B cell (primary cell): ENCODE results near the gene TAF12. TPM values are rescaled to one million over a fixed set of nuclear protein-coding genes. Genes with fewer than 3 reads are reported as not detected.
"Not testable (repeated sequence)": the region's sequence is repeated elsewhere in the genome, so short reads cannot be mapped to it uniquely, and the experiment has no call there.

Source experiments
- ATAC-seq: fragments of 200-7000 bp; cut with Tn5 transposase; one replicate; pipeline ENCODE4 v1.10.0; 2021; ENCODE audit warnings: low read depth, mild to moderate bottlenecking, moderate number of reproducible peaks, moderate library complexity
- CTCF ChIA-PET: fragments of 350-600 bp; sonication (Branson Sonifier 250); formaldehyde crosslinking; loops from one replicate; lab custom pipeline; 2021; ENCODE audit warnings: antibody characterized with exemption, inconsistent platforms; lab: Charles Lee
- POLR2A ChIA-PET: fragments of 350-600 bp; sonication (Branson Sonifier 250); formaldehyde crosslinking; loops from one replicate; lab custom pipeline; 2021; ENCODE audit warnings: antibody characterized with exemption; lab: Charles Lee
- DNase-seq: peaks from one replicate; pipeline ENCODE4 v3.0.0; 2013
- H2AFZ ChIP-seq: 2 replicates; pipeline ENCODE4 v1.6.1; 2012; ENCODE audit warnings: mild to moderate bottlenecking, low read depth, low read length; ENCODE audit not compliant: insufficient read depth, poor library complexity, severe bottlenecking
- H3K27ac ChIP-seq, 2 donors: 1 replicate in 1 of 2; 2 replicates in 1 of 2; pipeline ENCODE4 v1.5.1; 2012 to 2013; ENCODE audit warnings: low read length in 2 of 2, mild to moderate bottlenecking in 2 of 2, moderate library complexity in 1 of 2
- H3K27me3 ChIP-seq, 4 experiments: fragments of 200-600 bp in 1 of 4; sonication (generic) in 1 of 4; replicated peaks in 1 of 4; 1 replicate in 2 of 4; 2 replicates in 2 of 4; pipeline versions ENCODE4 v1.6.1 to v1.7.0; 2013 to 2016; ENCODE audit warnings: low read length in 3 of 4, mild to moderate bottlenecking in 2 of 4, mixed read lengths in 1 of 4, moderate library complexity in 1 of 4; ENCODE audit not compliant: insufficient read depth in 4 of 4, control insufficient read depth in 3 of 4; ENCODE audit errors: control extremely low read depth in 1 of 4
- H3K36me3 ChIP-seq, 2 experiments: replicated peaks in 1 of 2; 1 replicate in 1 of 2; 2 replicates in 1 of 2; pipeline versions ENCODE4 v1.6.1 to v1.7.1; 2013; ENCODE audit warnings: low read length in 1 of 2; ENCODE audit not compliant: insufficient read depth in 2 of 2, control insufficient read depth in 1 of 2; ENCODE audit errors: control extremely low read depth in 1 of 2, extremely low read depth in 1 of 2
- H3K4me1 ChIP-seq, 2 donors: fragments of 200-600 bp in 1 of 2; sonication (generic) in 1 of 2; 1 replicate in 1 of 2; 2 replicates in 1 of 2; pipeline versions ENCODE4 v1.5.1 to v1.6.1; 2013 to 2017; ENCODE audit warnings: low read length in 2 of 2; ENCODE audit not compliant: control insufficient read depth in 2 of 2, insufficient read depth in 2 of 2
- H3K4me2 ChIP-seq: replicated peaks from 2 replicates; pipeline ENCODE3; 2012; ENCODE audit warnings: mild to moderate bottlenecking, low read depth, low read length; ENCODE audit not compliant: poor library complexity, severe bottlenecking
- H3K4me3 ChIP-seq, 5 experiments: fragments of 200-600 bp in 1 of 5; sonication (generic) in 1 of 5; 1 replicate in 3 of 5; 2 replicates in 2 of 5; pipeline versions ENCODE4 v1.5.1 to v1.7.0; 2011 to 2016; ENCODE audit warnings: low read length in 4 of 5, mild to moderate bottlenecking in 4 of 5, low read depth in 2 of 5, control low read depth in 1 of 5, moderate library complexity in 1 of 5; ENCODE audit not compliant: insufficient read depth in 1 of 5; ENCODE audit errors: control extremely low read depth in 1 of 5, extremely low read depth in 1 of 5
- H3K79me2 ChIP-seq: fragments of 200-600 bp; sonication (generic); one replicate; pipeline ENCODE4 v1.6.0; 2016; ENCODE audit warnings: low read length; ENCODE audit not compliant: control insufficient read depth, insufficient read depth
- H3K9ac ChIP-seq: fragments of 200-600 bp; sonication (generic); 2 replicates; pipeline ENCODE4 v1.6.1; 2017; ENCODE audit warnings: mild to moderate bottlenecking, low read length, moderate library complexity
- H3K9me3 ChIP-seq, 3 donors: one replicate each; pipeline versions ENCODE4 v1.6.1 to v1.7.1; 2013; ENCODE audit warnings: low read length in 2 of 3; ENCODE audit not compliant: control insufficient read depth in 2 of 3, insufficient read depth in 1 of 3; ENCODE audit errors: control extremely low read depth in 1 of 3
- H4K20me1 ChIP-seq: 2 replicates; pipeline ENCODE4 v1.6.0; 2012; ENCODE audit warnings: mild to moderate bottlenecking, low read length; ENCODE audit not compliant: insufficient read depth, control insufficient read depth, poor library complexity, severe bottlenecking
- H3K27ac Mint-ChIP-seq: one replicate; pipeline ENCODE4 v1.8.0; 2021; ENCODE audit warnings: mixed read lengths
- H3K27me3 Mint-ChIP-seq: one replicate; pipeline ENCODE4 v1.8.0; 2021; ENCODE audit warnings: mixed read lengths
- H3K4me1 Mint-ChIP-seq: one replicate; pipeline ENCODE4 v1.8.0; 2021; ENCODE audit warnings: mixed read lengths
- H3K4me3 Mint-ChIP-seq: one replicate; pipeline ENCODE4 v1.8.0; 2021; ENCODE audit warnings: mixed read lengths
- H3K9me3 Mint-ChIP-seq: one replicate; pipeline ENCODE4 v1.8.0; 2022; ENCODE audit warnings: mixed read lengths; ENCODE audit not compliant: insufficient read depth
- CTCF ChIP-seq: fragments of 200-600 bp; IDR thresholded peaks from one replicate; pipeline ENCODE4 v1.8.0; 2022; ENCODE audit warnings: antibody characterized with exemption, mild to moderate bottlenecking
- EZH2 ChIP-seq: IDR thresholded peaks from 2 replicates; pipeline ENCODE4 v1.6.1; 2012; ENCODE audit warnings: borderline replicate concordance, low read depth, mild to moderate bottlenecking, moderate library complexity, low read length; ENCODE audit not compliant: insufficient read depth, poor library complexity, severe bottlenecking
- WGBS: methylation state at CpG from one replicate; pipeline ENCODE4 v1.1.5; 2013; ENCODE audit warnings: missing lambda C conversion rate; ENCODE audit not compliant: insufficient coverage; 5-methylcytosine and 5-hydroxymethylcytosine counted together
- intact Hi-C: fragments of 100-400 bp; cut with micrococcal nuclease; formaldehyde crosslinking; loops from one replicate; pipeline ENCODE4 v1.10.0; 2022
- polyA plus RNA-seq: library from polyadenylated mRNA; depleted of rRNA; stranded (reverse); fragments of >200 nt; gene quantifications from 2 replicates; pipeline ENCODE4 v1.2.3, GENCODE V29; 2012
- total RNA-seq, 2 donors: library from RNA; stranded (reverse); fragments of 120-200 nt in 1 of 2; gene quantifications; 1 replicate in 1 of 2; 2 replicates in 1 of 2; pipeline versions ENCODE4 v1.2.3 to v1.2.4, GENCODE V29; 2013 to 2022

TAF12 gene
- total and polyA plus RNA-seq, 2 donors (not counting 1 experiment from before 2014, with no cell fraction given), result 15.8 to 19.1 TPM

GRCh38 chr1:28656335-28656734, 13.5 kb upstream of the TAF12 start:
- Histone ChIP-seq H3K4me2 (no peak overlapping the region), H3K4me3 (no peak overlapping the region), H3K4me1 (no peaks in the 10 kb centered on the region), H3K27me3 (no peaks in the 10 kb centered on the region), H3K79me2 (no peaks in the 10 kb centered on the region), H3K9me3 (no peaks in the 10 kb centered on the region), H3K36me3 (no peaks in the 10 kb centered on the region), H4K20me1 (no peaks in the 10 kb centered on the region), H3K27ac (no peak overlapping the region), H3K9ac (no peak overlapping the region), H2AFZ (no peak overlapping the region)
- intact Hi-C loops, result no loop called here
- no peak for DNase-seq
- CTCF ChIA-PET, result no interaction called here
- POLR2A ChIA-PET, result no interaction called here
- Mint-ChIP-seq H3K9me3 (no peaks in the 10 kb centered on the region), H3K27ac (no peak overlapping the region), H3K4me1 (no peaks in the 10 kb centered on the region), H3K27me3 (no peaks in the 10 kb centered on the region), H3K4me3 (no peak overlapping the region)
- WGBS, result 100% methylated on average over 1 of the region's 6 CpGs
- TF ChIP-seq EZH2 (no peak), CTCF (no peak)
- no peak for ATAC-seq

DNA sequence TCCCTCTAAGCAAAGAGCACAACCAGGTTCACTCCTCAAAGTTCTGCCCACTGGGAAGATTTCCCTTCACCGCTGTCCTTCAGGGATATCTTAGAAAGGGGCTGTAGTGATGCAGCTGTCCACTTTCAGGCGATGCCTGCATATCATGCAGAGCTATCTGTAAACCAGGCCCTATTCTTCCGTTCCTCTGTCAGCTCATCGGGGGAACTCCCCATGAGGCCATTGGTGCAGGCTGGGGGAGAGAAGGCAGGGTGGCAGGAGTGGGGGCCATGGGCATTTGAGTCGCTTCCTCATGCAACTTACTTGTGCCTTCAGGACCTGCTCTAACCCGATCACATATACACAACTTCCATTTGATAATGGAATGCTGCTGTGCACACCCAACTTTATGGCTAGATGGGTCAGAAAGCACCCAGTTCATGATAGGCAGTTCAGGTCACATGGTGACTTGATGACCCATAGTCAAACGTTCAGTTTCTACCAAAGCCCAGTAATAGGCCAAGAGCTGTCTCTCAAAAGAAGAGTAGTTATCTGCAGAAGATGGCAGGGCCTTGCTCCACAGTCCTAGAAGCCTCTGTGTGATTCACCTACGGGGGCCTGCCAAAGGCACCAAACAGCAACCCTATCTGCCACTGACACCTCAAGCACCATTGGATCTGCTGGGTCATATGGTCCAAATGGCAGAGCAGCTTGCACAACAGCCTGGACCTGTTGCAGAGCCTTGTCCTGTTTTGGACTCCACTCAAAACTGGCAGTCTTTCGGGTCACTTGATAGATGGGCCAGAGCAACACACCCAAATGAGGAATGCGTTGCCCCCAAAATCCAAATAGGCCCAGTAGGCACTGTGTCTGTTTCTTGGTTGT, 12.8 kb upstream of the TAF12 start:
- H2AFZ ChIP-seq, ATAC-seq, H3K4me3 Mint-ChIP-seq, H4K20me1 ChIP-seq, H3K4me2 ChIP-seq, DNase-seq, H3K27me3 Mint-ChIP-seq, H3K27ac ChIP-seq, H3K9ac ChIP-seq, H3K4me1 ChIP-seq, POLR2A ChIA-PET, CTCF ChIA-PET, H3K9me3 Mint-ChIP-seq, H3K36me3 ChIP-seq, H3K4me3 ChIP-seq, H3K4me1 Mint-ChIP-seq, intact Hi-C loops, H3K79me2 ChIP-seq, H3K27ac Mint-ChIP-seq, H3K9me3 ChIP-seq, H3K27me3 ChIP-seq: not testable (repeated sequence)
- 100% methylated on average over 4 of the region's 10 CpGs for WGBS
